Astrocyte (in vitro differentiated cells and primary cell): ENCODE results near the gene CCDC15. TPM values are rescaled to one million over a fixed set of nuclear protein-coding genes. Genes with fewer than 3 reads are reported as not detected.

ENCODE experiments used
- DNase-seq: peaks from one replicate; pipeline ENCODE4 v3.0.0-alpha.2; 2010; ENCODE audit warnings: low read depth
- FAIRE-seq: peaks from 2 replicates; lab custom pipeline; 2011; peaks lifted over from hg19 to GRCh38; lab: Jason Lieb, UNC
- H2AFZ ChIP-seq: 2 replicates; pipeline ENCODE4 v1.6.0; 2012; ENCODE audit warnings: low read depth, low read length, inconsistent platforms
- H3K27ac ChIP-seq: 2 replicates; pipeline ENCODE4 v1.5.1; 2011; ENCODE audit warnings: low read depth, low read length, inconsistent platforms
- H3K27me3 ChIP-seq: 2 replicates; pipeline ENCODE4 v1.6.0; 2011; ENCODE audit warnings: low read length, inconsistent platforms; ENCODE audit not compliant: insufficient read depth
- H3K36me3 ChIP-seq: 2 replicates; pipeline ENCODE4 v1.5.1; 2011; ENCODE audit warnings: low read length, inconsistent platforms; ENCODE audit not compliant: insufficient read depth
- H3K4me1 ChIP-seq: 2 replicates; pipeline ENCODE4 v1.5.1; 2011; ENCODE audit warnings: low read length, inconsistent platforms; ENCODE audit not compliant: insufficient read depth
- H3K4me2 ChIP-seq: 2 replicates; pipeline ENCODE4 v1.6.0; 2012; ENCODE audit warnings: low read length, inconsistent platforms
- H3K4me3 ChIP-seq: 2 replicates; pipeline ENCODE4 v1.5.1; 2011; ENCODE audit warnings: low read depth, mild to moderate bottlenecking, low read length, inconsistent platforms; ENCODE audit not compliant: insufficient read depth
- H3K79me2 ChIP-seq: 2 replicates; pipeline ENCODE4 v1.6.0; 2012; ENCODE audit warnings: mild to moderate bottlenecking, low read length, inconsistent platforms; ENCODE audit not compliant: insufficient read depth
- H3K9ac ChIP-seq: 2 replicates; pipeline ENCODE4 v1.6.0; 2012; ENCODE audit warnings: mild to moderate bottlenecking, low read length, inconsistent platforms
- H3K9me3 ChIP-seq: 2 replicates; pipeline ENCODE4 v1.5.1; 2012; ENCODE audit warnings: low read depth, mild to moderate bottlenecking, low read length, inconsistent platforms; ENCODE audit not compliant: insufficient read depth
- H4K20me1 ChIP-seq: 2 replicates; pipeline ENCODE4 v1.6.0; 2012; ENCODE audit warnings: low read length, inconsistent platforms; ENCODE audit not compliant: insufficient read depth
- H3K27ac Mint-ChIP-seq: one replicate; pipeline ENCODE4 v1.8.0; 2021; ENCODE audit warnings: mild to moderate bottlenecking, mixed read lengths; ENCODE audit not compliant: unreplicated experiment
- H3K27me3 Mint-ChIP-seq: one replicate; pipeline ENCODE4 v1.8.0; 2021; ENCODE audit warnings: low read depth, mixed read lengths; ENCODE audit not compliant: unreplicated experiment
- H3K36me3 Mint-ChIP-seq: one replicate; pipeline ENCODE4 v1.8.0; 2021; ENCODE audit warnings: low read depth, mixed read lengths; ENCODE audit not compliant: unreplicated experiment
- H3K4me1 Mint-ChIP-seq: one replicate; pipeline ENCODE4 v1.8.0; 2021; ENCODE audit warnings: low read depth, mixed read lengths; ENCODE audit not compliant: unreplicated experiment
- H3K4me3 Mint-ChIP-seq: one replicate; pipeline ENCODE4 v1.8.0; 2021; ENCODE audit warnings: mild to moderate bottlenecking, moderate library complexity, mixed read lengths; ENCODE audit not compliant: unreplicated experiment
- H3K9me3 Mint-ChIP-seq: one replicate; pipeline ENCODE4 v1.8.0; 2021; ENCODE audit warnings: mild to moderate bottlenecking, mixed read lengths; ENCODE audit not compliant: unreplicated experiment
- EZH2 ChIP-seq: IDR thresholded peaks from 2 replicates; pipeline ENCODE4 v1.6.1; 2012; ENCODE audit warnings: mild to moderate bottlenecking, low read length, inconsistent platforms; ENCODE audit not compliant: insufficient read depth
- total RNA-seq: library from RNA; stranded (reverse); gene quantifications from 2 replicates; pipeline ENCODE4 v1.2.1, GENCODE V29; 2021
- TF ChIP-seq, protein P1 (sequence below): IDR thresholded peaks from 2 replicates; pipeline ENCODE4 v1.5.1; 2011; ENCODE audit warnings: low read depth, mild to moderate bottlenecking, inconsistent platforms, low read length, moderate library complexity; ENCODE audit not compliant: insufficient read depth

The CCDC15 gene
- total RNA-seq, 1 donor from 2014 or later = 0.75 TPM

DNA sequence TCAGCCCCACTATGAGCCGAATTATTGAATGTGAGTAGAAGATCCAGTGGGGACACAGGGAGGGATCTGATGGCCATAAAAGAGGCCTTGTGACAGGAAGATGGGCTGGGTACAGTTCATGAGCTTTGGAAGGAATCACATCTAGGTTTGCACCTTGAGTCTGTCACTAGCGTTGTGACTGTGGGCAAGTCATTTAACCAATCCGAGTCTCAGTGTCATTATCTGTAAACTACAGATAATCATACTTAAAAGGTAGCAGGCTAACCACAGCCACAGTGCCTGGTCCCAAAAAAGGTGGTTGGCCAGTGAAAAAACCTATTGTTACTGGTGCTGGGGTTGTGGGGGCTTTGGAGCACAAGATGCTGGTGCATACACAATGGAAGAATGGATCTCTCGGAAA lies 31.2 kb upstream of the CCDC15 start:
- Histone ChIP-seq H3K27ac (no peak overlapping the region), H3K4me1 (peaks cover 4% of the 10 kb centered on the region), H3K9me3 (no peaks in the 10 kb centered on the region), H2AFZ (no peak overlapping the region), H4K20me1 (no peaks in the 10 kb centered on the region), H3K79me2 (no peaks in the 10 kb centered on the region), H3K36me3 (no peaks in the 10 kb centered on the region), H3K4me2 (no peak overlapping the region), H3K9ac (no peak overlapping the region), H3K4me3 (no peak overlapping the region), H3K27me3 (no peaks in the 10 kb centered on the region)
- Mint-ChIP-seq H3K36me3 (no peaks in the 10 kb centered on the region), H3K4me1 (peaks cover 2% of the 10 kb centered on the region), H3K27me3 (peaks cover 24% of the 10 kb centered on the region), H3K9me3 (peaks cover 12% of the 10 kb centered on the region), H3K27ac (no peak overlapping the region), H3K4me3 (no peak overlapping the region)
- FAIRE-seq (no peak), DNase-seq (no peak)
- TF ChIP-seq, protein P1, sequence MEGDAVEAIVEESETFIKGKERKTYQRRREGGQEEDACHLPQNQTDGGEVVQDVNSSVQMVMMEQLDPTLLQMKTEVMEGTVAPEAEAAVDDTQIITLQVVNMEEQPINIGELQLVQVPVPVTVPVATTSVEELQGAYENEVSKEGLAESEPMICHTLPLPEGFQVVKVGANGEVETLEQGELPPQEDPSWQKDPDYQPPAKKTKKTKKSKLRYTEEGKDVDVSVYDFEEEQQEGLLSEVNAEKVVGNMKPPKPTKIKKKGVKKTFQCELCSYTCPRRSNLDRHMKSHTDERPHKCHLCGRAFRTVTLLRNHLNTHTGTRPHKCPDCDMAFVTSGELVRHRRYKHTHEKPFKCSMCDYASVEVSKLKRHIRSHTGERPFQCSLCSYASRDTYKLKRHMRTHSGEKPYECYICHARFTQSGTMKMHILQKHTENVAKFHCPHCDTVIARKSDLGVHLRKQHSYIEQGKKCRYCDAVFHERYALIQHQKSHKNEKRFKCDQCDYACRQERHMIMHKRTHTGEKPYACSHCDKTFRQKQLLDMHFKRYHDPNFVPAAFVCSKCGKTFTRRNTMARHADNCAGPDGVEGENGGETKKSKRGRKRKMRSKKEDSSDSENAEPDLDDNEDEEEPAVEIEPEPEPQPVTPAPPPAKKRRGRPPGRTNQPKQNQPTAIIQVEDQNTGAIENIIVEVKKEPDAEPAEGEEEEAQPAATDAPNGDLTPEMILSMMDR = no peak
- TF ChIP-seq EZH2 = no peak

- H2AFZ ChIP-seq = no peak overlapping the region
- H4K20me1 ChIP-seq = no peaks in the 10 kb centered on the region
- H3K4me3 ChIP-seq = no peak overlapping the region
- TF ChIP-seq, protein P1 = no peak
- TF ChIP-seq EZH2 = no peak
- no peak overlapping the region for H3K9ac ChIP-seq
- Mint-ChIP-seq H3K27me3 (peaks cover 24% of the 10 kb centered on the region), H3K4me3 (no peak overlapping the region), H3K27ac (no peak overlapping the region), H3K9me3 (peaks cover 12% of the 10 kb centered on the region), H3K4me1 (peaks cover 2% of the 10 kb centered on the region), H3K36me3 (no peaks in the 10 kb centered on the region)
- no peaks in the 10 kb centered on the region for H3K79me2 ChIP-seq
- DNase-seq (no peak), FAIRE-seq (no peak)
- no peak overlapping the region for H3K27ac ChIP-seq
- peaks cover 4% of the 10 kb centered on the region for H3K4me1 ChIP-seq
- H3K27me3 ChIP-seq = no peaks in the 10 kb centered on the region
- no peaks in the 10 kb centered on the region for H3K9me3 ChIP-seq
- no peaks in the 10 kb centered on the region for H3K36me3 ChIP-seq
- no peak overlapping the region for H3K4me2 ChIP-seq
Measured at GRCh38 chr11:124923296-124923695, 30.7 kb upstream of the CCDC15 start.

GRCh38 chr11:124928942-124929665 lies 24.9 kb upstream of the CCDC15 start:
- FAIRE-seq = no peak
- peaks cover 13% of the 10 kb centered on the region for H3K27me3 Mint-ChIP-seq
- no peak for TF ChIP-seq EZH2
- TF ChIP-seq, protein P1 = no peak

More at GRCh38 chr11:124928942-124929665, 24.9 kb upstream of the CCDC15 start:
- Mint-ChIP-seq H3K27ac (no peak overlapping the region), H3K4me3 (no peak overlapping the region), H3K9me3 (peaks cover 8% of the 10 kb centered on the region), H3K36me3 (peaks cover 2% of the 10 kb centered on the region), H3K4me1 (no peaks in the 10 kb centered on the region)
- Histone ChIP-seq H4K20me1 (no peaks in the 10 kb centered on the region), H3K9ac (no peak overlapping the region), H2AFZ (no peak overlapping the region), H3K9me3 (no peaks in the 10 kb centered on the region), H3K4me1 (peaks cover 1% of the 10 kb centered on the region), H3K4me3 (no peak overlapping the region), H3K27me3 (no peaks in the 10 kb centered on the region), H3K4me2 (no peak overlapping the region), H3K36me3 (no peaks in the 10 kb centered on the region), H3K79me2 (no peaks in the 10 kb centered on the region), H3K27ac (no peak overlapping the region)
- no peak for DNase-seq
